SK-N-SH treated with all-trans-retinoic acid at 6 μM for 48 hours (cell line): Measurements from ENCODE around the gene IFRD2.
A peak's percentile ranks its signal among the peaks of the same experiment; 100 is the strongest.

ENCODE experiments used
- ATAC-seq: fragments of 200-7000 bp; cut with Tn5 transposase; 3 replicates; pipeline ENCODE4 v1.9.1; 2020; ENCODE audit warnings: mild to moderate bottlenecking, moderate library complexity
- ARNTL ChIP-seq: fragments of 450-650 bp; formaldehyde crosslinking; IDR thresholded peaks from 2 replicates; pipeline ENCODE4 v1.5.0; 2020; ENCODE audit warnings: low read depth, mild to moderate bottlenecking, moderate library complexity, borderline replicate concordance
- BACH2 ChIP-seq: fragments of 250-450 bp; sonication (Bioruptor Pico); IDR thresholded peaks from 2 replicates; pipeline ENCODE4 v1.9.0; 2021; ENCODE audit warnings: mild to moderate bottlenecking, borderline replicate concordance
- CSDC2 ChIP-seq: fragments of 250-450 bp; sonication (Bioruptor Pico); IDR thresholded peaks from 2 replicates; pipeline ENCODE4 v1.5.0; 2020; ENCODE audit warnings: mild to moderate bottlenecking, moderate library complexity
- ESRRG ChIP-seq: fragments of 250-450 bp; sonication (Bioruptor Pico); IDR thresholded peaks from 2 replicates; pipeline ENCODE4 v1.6.1; 2021; ENCODE audit warnings: mild to moderate bottlenecking
- GLIS3 ChIP-seq: fragments of 250-450 bp; sonication (Bioruptor Pico); IDR thresholded peaks from 2 replicates; pipeline ENCODE4 v1.5.0; 2020; ENCODE audit warnings: mild to moderate bottlenecking, moderate library complexity
- OSR1 ChIP-seq: fragments of 250-450 bp; sonication (Bioruptor Pico); IDR thresholded peaks from 2 replicates; pipeline ENCODE4 v1.8.0; 2022; ENCODE audit warnings: moderate library complexity, mild to moderate bottlenecking, inconsistent platforms
- PPARA ChIP-seq: fragments of 250-450 bp; sonication (Bioruptor Pico); IDR thresholded peaks from 2 replicates; pipeline ENCODE4 v1.5.0; 2020; ENCODE audit warnings: mild to moderate bottlenecking, borderline replicate concordance
- RARB ChIP-seq: fragments of 250-450 bp; sonication (Bioruptor Pico); IDR thresholded peaks from 2 replicates; pipeline ENCODE4 v1.8.0; 2021; ENCODE audit warnings: mild to moderate bottlenecking, moderate library complexity
- SNAI2 ChIP-seq: fragments of 250-450 bp; sonication (Bioruptor Pico); IDR thresholded peaks from 2 replicates; pipeline ENCODE4 v1.5.0; 2020; ENCODE audit warnings: mild to moderate bottlenecking, moderate library complexity
- TOX ChIP-seq: fragments of 250-450 bp; sonication (Bioruptor Pico); IDR thresholded peaks from 2 replicates; pipeline ENCODE4 v1.8.0; 2021; ENCODE audit warnings: mild to moderate bottlenecking, moderate library complexity, borderline replicate concordance
- ZC3H10 ChIP-seq: fragments of 250-450 bp; sonication (Bioruptor Pico); IDR thresholded peaks from 2 replicates; pipeline ENCODE4 v1.5.1; 2021; ENCODE audit warnings: mild to moderate bottlenecking, moderate library complexity
- ZFP3 ChIP-seq: fragments of 250-450 bp; sonication (Bioruptor Pico); IDR thresholded peaks from 2 replicates; pipeline ENCODE4 v1.5.0; 2020; ENCODE audit warnings: mild to moderate bottlenecking, moderate library complexity
- ZNF565 ChIP-seq: fragments of 450-650 bp; formaldehyde crosslinking; conservative IDR thresholded peaks from 2 replicates; pipeline ENCODE4 v1.5.0; 2020; ENCODE audit warnings: low read depth, mild to moderate bottlenecking, moderate library complexity
- ZNF70 ChIP-seq: fragments of 450-650 bp; formaldehyde crosslinking; IDR thresholded peaks from 2 replicates; pipeline ENCODE4 v1.5.0; 2020; ENCODE audit warnings: mild to moderate bottlenecking, moderate library complexity
- ZNF8 ChIP-seq: fragments of 450-650 bp; formaldehyde crosslinking; IDR thresholded peaks from 2 replicates; pipeline ENCODE4 v1.5.0; 2020; ENCODE audit warnings: mild to moderate bottlenecking, moderate library complexity
- TF ChIP-seq, protein P1 (sequence below): fragments of 250-450 bp; sonication (Bioruptor Pico); IDR thresholded peaks from 2 replicates; pipeline ENCODE4 v1.8.0; 2021; ENCODE audit warnings: low read depth, mild to moderate bottlenecking, moderate library complexity, borderline replicate concordance
- TF ChIP-seq, protein P2 (sequence below): fragments of 250-450 bp; sonication (Bioruptor Pico); IDR thresholded peaks from 2 replicates; pipeline ENCODE4 v1.5.1; 2021; ENCODE audit warnings: mild to moderate bottlenecking, moderate library complexity
- TF ChIP-seq, protein P3 (sequence below): fragments of 250-450 bp; sonication (Bioruptor Pico); IDR thresholded peaks from 2 replicates; pipeline ENCODE4 v1.5.0; 2020; ENCODE audit warnings: mild to moderate bottlenecking, moderate library complexity
- TF ChIP-seq, protein P4 (sequence below): fragments of 250-450 bp; sonication (Bioruptor Pico); IDR thresholded peaks from 2 replicates; pipeline ENCODE4 v1.5.1; 2020; ENCODE audit warnings: low read depth, mild to moderate bottlenecking, moderate library complexity
- TF ChIP-seq, protein P5 (sequence below): fragments of 250-450 bp; sonication (Bioruptor Pico); IDR thresholded peaks from 2 replicates; pipeline ENCODE4 v1.8.0; 2020; ENCODE audit warnings: mild to moderate bottlenecking, moderate library complexity, borderline replicate concordance

Gene IFRD2

DNA sequence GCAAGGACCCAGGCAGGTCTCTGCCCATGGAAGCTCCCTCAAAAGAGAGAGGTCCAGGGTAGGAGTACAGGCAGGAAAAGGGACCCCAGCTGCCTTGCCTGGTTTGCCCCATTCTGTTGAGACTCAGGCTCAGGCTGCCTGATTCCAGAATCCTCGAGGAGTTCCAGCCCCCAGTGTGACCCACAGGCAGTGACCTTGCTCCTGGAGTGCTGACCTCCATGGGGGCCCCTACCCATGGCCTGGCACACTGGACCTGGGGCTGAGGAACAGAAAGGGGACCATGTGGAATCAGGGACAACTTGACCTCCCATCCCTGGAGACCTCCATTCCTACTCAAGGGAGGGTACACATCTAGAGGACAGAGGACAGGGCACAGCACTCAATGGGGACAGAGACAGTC, 26.7 kb downstream of the IFRD2 start (continued):
- TF ChIP-seq, protein P1, sequence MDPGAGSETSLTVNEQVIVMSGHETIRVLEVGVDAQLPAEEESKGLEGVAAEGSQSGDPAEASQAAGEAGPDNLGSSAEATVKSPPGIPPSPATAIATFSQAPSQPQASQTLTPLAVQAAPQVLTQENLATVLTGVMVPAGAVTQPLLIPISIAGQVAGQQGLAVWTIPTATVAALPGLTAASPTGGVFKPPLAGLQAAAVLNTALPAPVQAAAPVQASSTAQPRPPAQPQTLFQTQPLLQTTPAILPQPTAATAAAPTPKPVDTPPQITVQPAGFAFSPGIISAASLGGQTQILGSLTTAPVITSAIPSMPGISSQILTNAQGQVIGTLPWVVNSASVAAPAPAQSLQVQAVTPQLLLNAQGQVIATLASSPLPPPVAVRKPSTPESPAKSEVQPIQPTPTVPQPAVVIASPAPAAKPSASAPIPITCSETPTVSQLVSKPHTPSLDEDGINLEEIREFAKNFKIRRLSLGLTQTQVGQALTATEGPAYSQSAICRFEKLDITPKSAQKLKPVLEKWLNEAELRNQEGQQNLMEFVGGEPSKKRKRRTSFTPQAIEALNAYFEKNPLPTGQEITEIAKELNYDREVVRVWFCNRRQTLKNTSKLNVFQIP (CRISPR knock-in tag): no peak
- TF ChIP-seq ZNF70 (CRISPR knock-in tag) (no peak), OSR1 (CRISPR knock-in tag) (no peak), ZFP3 (CRISPR knock-in tag) (no peak), SNAI2 (CRISPR knock-in tag) (no peak), RARB (CRISPR knock-in tag) (no peak)

DNA sequence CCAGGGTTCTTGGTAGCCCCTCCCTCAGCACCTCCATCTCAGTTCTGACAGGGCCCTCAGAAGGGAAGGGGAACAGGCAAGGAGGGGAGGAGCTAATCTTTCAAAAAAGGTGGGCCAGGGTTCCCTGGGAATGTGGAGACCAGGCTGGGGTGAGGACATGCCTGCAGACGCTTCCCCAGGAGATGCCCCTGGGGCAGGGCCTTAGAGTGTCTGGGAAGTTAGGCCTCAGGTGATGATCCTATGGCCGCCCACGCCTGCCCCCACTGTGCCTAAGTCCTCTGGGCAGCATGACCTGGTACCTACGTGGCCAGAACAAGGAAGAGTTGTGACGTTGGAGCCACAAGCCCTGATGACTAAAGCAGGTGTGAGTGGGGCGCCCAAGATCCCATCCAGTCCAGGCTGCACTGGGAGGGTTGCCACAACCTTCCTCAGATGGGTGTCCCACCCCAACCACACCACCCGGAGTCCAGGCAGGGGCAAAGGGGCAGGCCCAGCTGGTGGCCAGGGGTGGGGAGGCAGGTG, 27.2 kb downstream of the IFRD2 start:
- no peak for TF ChIP-seq SNAI2 (CRISPR knock-in tag)
- 0 out of 2 replicates have a peak, but pooled peaks have one; percentile 22 for TF ChIP-seq ZFP3 (CRISPR knock-in tag)
- TF ChIP-seq, all 23 proteins: peak for 1
- no peak for ATAC-seq

DNA sequence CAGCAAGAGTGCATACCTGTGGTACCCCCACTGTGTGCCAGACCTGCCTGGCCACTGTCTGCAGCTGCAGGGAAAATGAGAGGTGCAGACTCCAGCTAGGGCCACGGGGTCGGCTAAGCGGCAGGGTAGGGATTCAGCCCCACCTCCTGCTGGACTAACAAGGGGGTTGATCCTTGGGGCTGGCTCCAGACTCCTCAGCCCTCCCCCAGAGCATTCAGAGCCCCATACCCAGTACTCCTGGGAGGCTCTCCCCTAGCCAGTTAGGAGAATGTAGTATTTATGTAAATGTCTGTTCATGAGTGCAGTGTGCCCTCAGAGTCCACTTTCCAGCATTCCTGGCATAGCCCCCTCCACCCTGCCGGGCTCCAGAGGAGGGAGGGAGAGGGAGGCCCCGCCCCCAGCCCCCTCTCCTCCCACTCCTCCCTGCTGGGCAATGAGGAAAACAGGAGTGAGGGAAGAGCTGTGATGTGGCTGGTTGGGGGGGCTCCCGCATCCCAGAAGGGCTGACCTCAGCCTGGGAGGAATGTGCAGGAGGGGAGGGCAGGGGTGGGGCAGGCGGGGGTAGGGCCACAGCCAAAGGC, 27.8 kb downstream of the IFRD2 start:
- TF ChIP-seq PPARA (CRISPR knock-in tag) (no peak), TOX (CRISPR knock-in tag) (no peak), RARB (CRISPR knock-in tag) (no peak), ZNF565 (no peak), GLIS3 (no peak), ESRRG (CRISPR knock-in tag) (no peak), ZNF70 (CRISPR knock-in tag) (no peak), ZC3H10 (CRISPR knock-in tag) (no peak), CSDC2 (CRISPR knock-in tag) (no peak), OSR1 (CRISPR knock-in tag) (no peak), ZNF8 (CRISPR knock-in tag) (no peak), ARNTL (CRISPR knock-in tag) (no peak), BACH2 (CRISPR knock-in tag) (no peak)
- TF ChIP-seq, protein P2, sequence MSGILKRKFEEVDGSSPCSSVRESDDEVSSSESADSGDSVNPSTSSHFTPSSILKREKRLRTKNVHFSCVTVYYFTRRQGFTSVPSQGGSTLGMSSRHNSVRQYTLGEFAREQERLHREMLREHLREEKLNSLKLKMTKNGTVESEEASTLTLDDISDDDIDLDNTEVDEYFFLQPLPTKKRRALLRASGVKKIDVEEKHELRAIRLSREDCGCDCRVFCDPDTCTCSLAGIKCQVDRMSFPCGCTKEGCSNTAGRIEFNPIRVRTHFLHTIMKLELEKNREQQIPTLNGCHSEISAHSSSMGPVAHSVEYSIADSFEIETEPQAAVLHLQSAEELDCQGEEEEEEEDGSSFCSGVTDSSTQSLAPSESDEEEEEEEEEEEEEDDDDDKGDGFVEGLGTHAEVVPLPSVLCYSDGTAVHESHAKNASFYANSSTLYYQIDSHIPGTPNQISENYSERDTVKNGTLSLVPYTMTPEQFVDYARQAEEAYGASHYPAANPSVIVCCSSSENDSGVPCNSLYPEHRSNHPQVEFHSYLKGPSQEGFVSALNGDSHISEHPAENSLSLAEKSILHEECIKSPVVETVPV (CRISPR knock-in tag): no peak
- TF ChIP-seq, protein P3, sequence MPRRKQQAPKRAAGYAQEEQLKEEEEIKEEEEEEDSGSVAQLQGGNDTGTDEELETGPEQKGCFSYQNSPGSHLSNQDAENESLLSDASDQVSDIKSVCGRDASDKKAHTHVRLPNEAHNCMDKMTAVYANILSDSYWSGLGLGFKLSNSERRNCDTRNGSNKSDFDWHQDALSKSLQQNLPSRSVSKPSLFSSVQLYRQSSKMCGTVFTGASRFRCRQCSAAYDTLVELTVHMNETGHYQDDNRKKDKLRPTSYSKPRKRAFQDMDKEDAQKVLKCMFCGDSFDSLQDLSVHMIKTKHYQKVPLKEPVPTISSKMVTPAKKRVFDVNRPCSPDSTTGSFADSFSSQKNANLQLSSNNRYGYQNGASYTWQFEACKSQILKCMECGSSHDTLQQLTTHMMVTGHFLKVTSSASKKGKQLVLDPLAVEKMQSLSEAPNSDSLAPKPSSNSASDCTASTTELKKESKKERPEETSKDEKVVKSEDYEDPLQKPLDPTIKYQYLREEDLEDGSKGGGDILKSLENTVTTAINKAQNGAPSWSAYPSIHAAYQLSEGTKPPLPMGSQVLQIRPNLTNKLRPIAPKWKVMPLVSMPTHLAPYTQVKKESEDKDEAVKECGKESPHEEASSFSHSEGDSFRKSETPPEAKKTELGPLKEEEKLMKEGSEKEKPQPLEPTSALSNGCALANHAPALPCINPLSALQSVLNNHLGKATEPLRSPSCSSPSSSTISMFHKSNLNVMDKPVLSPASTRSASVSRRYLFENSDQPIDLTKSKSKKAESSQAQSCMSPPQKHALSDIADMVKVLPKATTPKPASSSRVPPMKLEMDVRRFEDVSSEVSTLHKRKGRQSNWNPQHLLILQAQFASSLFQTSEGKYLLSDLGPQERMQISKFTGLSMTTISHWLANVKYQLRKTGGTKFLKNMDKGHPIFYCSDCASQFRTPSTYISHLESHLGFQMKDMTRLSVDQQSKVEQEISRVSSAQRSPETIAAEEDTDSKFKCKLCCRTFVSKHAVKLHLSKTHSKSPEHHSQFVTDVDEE (CRISPR knock-in tag): no peak
- TF ChIP-seq, protein P4, sequence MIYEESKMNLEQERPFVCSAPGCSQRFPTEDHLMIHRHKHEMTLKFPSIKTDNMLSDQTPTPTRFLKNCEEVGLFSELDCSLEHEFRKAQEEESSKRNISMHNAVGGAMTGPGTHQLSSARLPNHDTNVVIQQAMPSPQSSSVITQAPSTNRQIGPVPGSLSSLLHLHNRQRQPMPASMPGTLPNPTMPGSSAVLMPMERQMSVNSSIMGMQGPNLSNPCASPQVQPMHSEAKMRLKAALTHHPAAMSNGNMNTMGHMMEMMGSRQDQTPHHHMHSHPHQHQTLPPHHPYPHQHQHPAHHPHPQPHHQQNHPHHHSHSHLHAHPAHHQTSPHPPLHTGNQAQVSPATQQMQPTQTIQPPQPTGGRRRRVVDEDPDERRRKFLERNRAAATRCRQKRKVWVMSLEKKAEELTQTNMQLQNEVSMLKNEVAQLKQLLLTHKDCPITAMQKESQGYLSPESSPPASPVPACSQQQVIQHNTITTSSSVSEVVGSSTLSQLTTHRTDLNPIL (CRISPR knock-in tag): 0 out of 2 replicates have a peak, but pooled peaks have one; percentile 10
- TF ChIP-seq, protein P5, sequence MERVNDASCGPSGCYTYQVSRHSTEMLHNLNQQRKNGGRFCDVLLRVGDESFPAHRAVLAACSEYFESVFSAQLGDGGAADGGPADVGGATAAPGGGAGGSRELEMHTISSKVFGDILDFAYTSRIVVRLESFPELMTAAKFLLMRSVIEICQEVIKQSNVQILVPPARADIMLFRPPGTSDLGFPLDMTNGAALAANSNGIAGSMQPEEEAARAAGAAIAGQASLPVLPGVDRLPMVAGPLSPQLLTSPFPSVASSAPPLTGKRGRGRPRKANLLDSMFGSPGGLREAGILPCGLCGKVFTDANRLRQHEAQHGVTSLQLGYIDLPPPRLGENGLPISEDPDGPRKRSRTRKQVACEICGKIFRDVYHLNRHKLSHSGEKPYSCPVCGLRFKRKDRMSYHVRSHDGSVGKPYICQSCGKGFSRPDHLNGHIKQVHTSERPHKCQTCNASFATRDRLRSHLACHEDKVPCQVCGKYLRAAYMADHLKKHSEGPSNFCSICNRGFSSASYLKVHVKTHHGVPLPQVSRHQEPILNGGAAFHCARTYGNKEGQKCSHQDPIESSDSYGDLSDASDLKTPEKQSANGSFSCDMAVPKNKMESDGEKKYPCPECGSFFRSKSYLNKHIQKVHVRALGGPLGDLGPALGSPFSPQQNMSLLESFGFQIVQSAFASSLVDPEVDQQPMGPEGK: peak; percentile 94
- peak; percentile 64 for ATAC-seq
